ENCODE data around the gene BANK1. TPM values are rescaled to one million over a fixed set of nuclear protein-coding genes. Genes with fewer than 3 reads are reported as not detected.

Gene BANK1, protein sequence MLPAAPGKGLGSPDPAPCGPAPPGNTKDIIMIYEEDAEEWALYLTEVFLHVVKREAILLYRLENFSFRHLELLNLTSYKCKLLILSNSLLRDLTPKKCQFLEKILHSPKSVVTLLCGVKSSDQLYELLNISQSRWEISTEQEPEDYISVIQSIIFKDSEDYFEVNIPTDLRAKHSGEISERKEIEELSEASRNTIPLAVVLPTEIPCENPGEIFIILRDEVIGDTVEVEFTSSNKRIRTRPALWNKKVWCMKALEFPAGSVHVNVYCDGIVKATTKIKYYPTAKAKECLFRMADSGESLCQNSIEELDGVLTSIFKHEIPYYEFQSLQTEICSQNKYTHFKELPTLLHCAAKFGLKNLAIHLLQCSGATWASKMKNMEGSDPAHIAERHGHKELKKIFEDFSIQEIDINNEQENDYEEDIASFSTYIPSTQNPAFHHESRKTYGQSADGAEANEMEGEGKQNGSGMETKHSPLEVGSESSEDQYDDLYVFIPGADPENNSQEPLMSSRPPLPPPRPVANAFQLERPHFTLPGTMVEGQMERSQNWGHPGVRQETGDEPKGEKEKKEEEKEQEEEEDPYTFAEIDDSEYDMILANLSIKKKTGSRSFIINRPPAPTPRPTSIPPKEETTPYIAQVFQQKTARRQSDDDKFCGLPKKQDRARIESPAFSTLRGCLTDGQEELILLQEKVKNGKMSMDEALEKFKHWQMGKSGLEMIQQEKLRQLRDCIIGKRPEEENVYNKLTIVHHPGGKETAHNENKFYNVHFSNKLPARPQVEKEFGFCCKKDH
- total RNA-seq (354 and 368 TPM in 2 replicates), polyA plus RNA-seq (353 and 373 TPM in 2 replicates), polyA minus RNA-seq (124 and 174 TPM in 2 replicates)
- total RNA-seq (2013): 423 TPM

- H4K20me1 ChIP-seq (ENCODE audit: control insufficient read depth, insufficient read depth, low read length, poor library complexity, severe bottlenecking): no peaks in the 10 kb centered on the region
- H3K27ac ChIP-seq (ENCODE audit: low read length in 2 of 2): peak within 1 kb of the TSS; percentile 91 to 95
- Mint-ChIP-seq H3K9me3 (ENCODE audit: insufficient read depth) (peaks cover 2% of the 10 kb centered on the region), H3K4me3 (peak within 1 kb of the TSS; percentile 90), H3K27me3 (no peaks in the 10 kb centered on the region), H3K4me1 (peaks cover 53% of the 10 kb centered on the region), H3K27ac (peak within 1 kb of the TSS; percentile 98)
- intact Hi-C loops (cut with micrococcal nuclease): loop anchor here (1.0 to 10.0 kb wide), 10 partner anchors 17 to 706 kb away; partner anchors contain the start of gene PPP3CA
- TF ChIP-seq EZH2 (IDR thresholded peaks at IDR 0.05; ENCODE audit: borderline replicate concordance, insufficient read depth, low read depth, low read length, poor library complexity, severe bottlenecking): no peak
- TF ChIP-seq, protein P1, sequence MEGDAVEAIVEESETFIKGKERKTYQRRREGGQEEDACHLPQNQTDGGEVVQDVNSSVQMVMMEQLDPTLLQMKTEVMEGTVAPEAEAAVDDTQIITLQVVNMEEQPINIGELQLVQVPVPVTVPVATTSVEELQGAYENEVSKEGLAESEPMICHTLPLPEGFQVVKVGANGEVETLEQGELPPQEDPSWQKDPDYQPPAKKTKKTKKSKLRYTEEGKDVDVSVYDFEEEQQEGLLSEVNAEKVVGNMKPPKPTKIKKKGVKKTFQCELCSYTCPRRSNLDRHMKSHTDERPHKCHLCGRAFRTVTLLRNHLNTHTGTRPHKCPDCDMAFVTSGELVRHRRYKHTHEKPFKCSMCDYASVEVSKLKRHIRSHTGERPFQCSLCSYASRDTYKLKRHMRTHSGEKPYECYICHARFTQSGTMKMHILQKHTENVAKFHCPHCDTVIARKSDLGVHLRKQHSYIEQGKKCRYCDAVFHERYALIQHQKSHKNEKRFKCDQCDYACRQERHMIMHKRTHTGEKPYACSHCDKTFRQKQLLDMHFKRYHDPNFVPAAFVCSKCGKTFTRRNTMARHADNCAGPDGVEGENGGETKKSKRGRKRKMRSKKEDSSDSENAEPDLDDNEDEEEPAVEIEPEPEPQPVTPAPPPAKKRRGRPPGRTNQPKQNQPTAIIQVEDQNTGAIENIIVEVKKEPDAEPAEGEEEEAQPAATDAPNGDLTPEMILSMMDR (IDR thresholded peaks at IDR 0.05): peak; percentile 53
- peak within 1 kb of the TSS; percentile 74 for H2AFZ ChIP-seq (ENCODE audit: insufficient read depth, low read depth, low read length, poor library complexity, severe bottlenecking)
- peak; percentile 93 for ATAC-seq (ENCODE audit: low read depth)
- peak; percentile 95 for DNase-seq
- ChIA-PET CTCF (interaction anchor here (0.7 to 2.2 kb wide), 9 partner anchors 9 to 1697 kb away, joined by 3 to 11 read pairs (median 4); no protein-coding TSS in a partner anchor), POLR2A (interaction anchor here (0.5 to 4.6 kb wide), 7 partner anchors 8 to 444 kb away, joined by 3 to 45 read pairs (median 6); partner anchors contain the start of gene PPP3CA)
- H3K4me1 ChIP-seq (ENCODE audit: control insufficient read depth in 2 of 2, insufficient read depth in 2 of 2, low read length in 2 of 2): peaks cover 12 to 47% of the 10 kb centered on the region in 2 donors
- peaks cover 0 to 6% (median 6%) of the 10 kb centered on the region in 3 donors for H3K9me3 ChIP-seq (ENCODE audit: control extremely low read depth in 1 of 3, control insufficient read depth in 2 of 3, insufficient read depth in 1 of 3, low read length in 2 of 3)
- peak within 1 kb of the TSS; percentile 89 for H3K9ac ChIP-seq (ENCODE audit: low read length)
- H3K4me2 ChIP-seq (replicated peaks; ENCODE audit: low read depth, low read length, poor library complexity, severe bottlenecking): peak within 1 kb of the TSS; percentile 80
- peak within 1 kb of the TSS; percentile 65 to 99 (median 83) for H3K4me3 ChIP-seq (ENCODE audit: control extremely low read depth in 1 of 5, extremely low read depth in 1 of 5, insufficient read depth in 1 of 5, low read depth in 2 of 5, low read length in 4 of 5)
- H3K36me3 ChIP-seq (replicated peaks in 1 of 2; ENCODE audit: control extremely low read depth in 1 of 2, control insufficient read depth in 1 of 2, extremely low read depth in 1 of 2, insufficient read depth in 2 of 2, low read length in 1 of 2): peaks cover 0 to 9% of the 10 kb centered on the region in 2 experiments
- peaks cover 88% of the 10 kb centered on the region for H3K79me2 ChIP-seq (ENCODE audit: control insufficient read depth, insufficient read depth, low read length)
- 1% methylated on average over 44 of the region's 44 CpGs for WGBS (ENCODE audit: insufficient coverage)
- H3K27me3 ChIP-seq (replicated peaks in 1 of 4; ENCODE audit: control extremely low read depth in 1 of 4, control insufficient read depth in 3 of 4, insufficient read depth in 4 of 4, low read length in 3 of 4): no peaks in the 10 kb centered on the region
These were observed at the start of gene BANK1 for GRCh38 chr4:101790521-101791181. Gene BANK1, plus strand, starts transcription at chr4:101790730. Its CDS starts 151 bp downstream, at chr4:101790881.

All from B cell (primary cell).